Thyroid gland (tissue), 4 donors: ENCODE results near the gene PABPC1L. TPM values are rescaled to one million over a fixed set of nuclear protein-coding genes. Genes with fewer than 3 reads are reported as not detected.

ENCODE experiments used
- DNase-seq, 2 donors: peaks; one replicate each; pipeline ENCODE4 v3.0.0-alpha.2; 2019
- H3K27ac ChIP-seq, 3 donors: fragments of 200-600 bp; sonication (generic); 1 replicate in 2 of 3; 2 replicates in 1 of 3; pipeline ENCODE4 v1.5.1; 2016 to 2019; ENCODE audit warnings: mild to moderate bottlenecking in 1 of 3, moderate library complexity in 1 of 3
- H3K27me3 ChIP-seq: fragments of 200-600 bp; sonication (generic); one replicate; pipeline ENCODE4 v1.5.1; 2019
- H3K36me3 ChIP-seq, 2 donors: fragments of 200-600 bp; sonication (generic); one replicate each; pipeline ENCODE4 v1.5.1; 2016 to 2019
- H3K4me1 ChIP-seq, 2 donors: fragments of 200-600 bp; sonication (generic); one replicate each; pipeline ENCODE4 v1.5.1; 2017 to 2019
- H3K4me3 ChIP-seq, 3 donors: fragments of 200-600 bp; sonication (generic); replicated peaks in 1 of 3; 1 replicate in 2 of 3; 2 replicates in 1 of 3; pipeline ENCODE4 v1.5.1; 2016; ENCODE audit warnings: mild to moderate bottlenecking in 1 of 3
- H3K9me3 ChIP-seq: fragments of 200-600 bp; sonication (generic); one replicate; pipeline ENCODE4 v1.5.1; 2017
- CTCF ChIP-seq, 6 experiments: fragments of 200-600 bp in 3 of 6; fragments of 450-650 bp in 3 of 6; sonication (generic) in 3 of 6; IDR thresholded peaks; one replicate each; pipeline ENCODE4 v1.5.1; 2016 to 2019; ENCODE audit warnings: antibody characterized with exemption in 6 of 6, mild to moderate bottlenecking in 2 of 6, inconsistent platforms in 1 of 6, moderate library complexity in 1 of 6
- POLR2A ChIP-seq, 2 donors: fragments of 450-650 bp; IDR thresholded peaks; one replicate each; pipeline ENCODE4 v1.6.1; 2017; ENCODE audit warnings: antibody characterized with exemption in 2 of 2, mild to moderate bottlenecking in 2 of 2, moderate library complexity in 1 of 2
- WGBS, 2 donors: methylation state at CpG; one replicate each; pipeline ENCODE4 v1.1.5; 2017; 5-methylcytosine and 5-hydroxymethylcytosine counted together
- intact Hi-C: fragments of 100-400 bp; cut with DNase I; formaldehyde crosslinking; loops from one replicate; pipeline ENCODE4 v1.15.1; 2023
- total RNA-seq, 4 donors: library from RNA; depleted of rRNA; stranded (reverse); fragments of >200 nt; gene quantifications; one replicate each; pipeline ENCODE4 v1.2.3, GENCODE V29; 2016

PABPC1L gene
- total RNA-seq, 4 donors from 2014 or later, result 26.5 to 53.8 (median 31.9) TPM

- Histone ChIP-seq H3K9me3 (no peaks in the 10 kb centered on the region), H3K27me3 (no peaks in the 10 kb centered on the region), H3K36me3 (no peaks in the 10 kb centered on the region), H3K27ac (peak within 1 kb of the TSS; percentile 84 to 96 (median 92)), H3K4me3 (peak within 1 kb of the TSS; percentile 95 to 97 (median 96)), H3K4me1 (peaks cover 29 to 42% of the 10 kb centered on the region in 2 donors)
- peak in 3 of 6 experiments; percentile 14 to 36 (median 25) for TF ChIP-seq CTCF (IDR thresholded peaks at IDR 0.05)
- TF ChIP-seq POLR2A (IDR thresholded peaks at IDR 0.05), result peak in 1 of 2 donors; percentile 89
- peak; percentile 99 for DNase-seq
- intact Hi-C loops, result no loop called here
- WGBS, 2 donors, result 1 to 2% methylated on average over 25 to 31 of the region's 88 CpGs
Measured at GRCh38 chr20:44885392-44886265, 24.2 kb upstream of the PABPC1L start, which contains the start of gene YWHAB. TSS of gene YWHAB (plus strand) at chr20:44885705. CDS start at chr20:44901534, 15,829 bp downstream.

DNA sequence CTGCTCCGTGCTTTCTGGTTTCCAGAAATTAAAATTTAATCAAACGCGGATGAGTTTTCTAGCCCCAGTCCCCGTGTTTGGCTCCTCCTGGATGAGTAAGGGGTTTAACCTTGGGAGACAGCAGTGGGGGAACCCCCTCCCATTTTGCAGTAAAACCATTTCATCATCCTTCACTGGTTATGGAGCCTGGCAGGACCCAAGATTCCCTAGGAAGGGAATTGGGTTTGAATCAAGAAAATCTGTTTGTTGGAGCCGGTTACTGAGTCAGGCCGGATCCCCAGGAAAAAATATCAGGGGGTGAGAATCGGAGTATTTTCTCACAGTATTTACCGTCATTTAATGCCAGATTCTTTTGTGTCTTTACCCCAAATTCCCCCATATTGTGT lies 23.6 kb upstream of the PABPC1L start:
- TF ChIP-seq POLR2A (IDR thresholded peaks at IDR 0.05) (no peak), CTCF (IDR thresholded peaks at IDR 0.05) (peak in 1 of 6 experiments; percentile 1)
- intact Hi-C loops, result no loop called here
- peak overlapping the region; percentile 95 to 97 (median 96) for H3K4me3 ChIP-seq
- no peaks in the 10 kb centered on the region for H3K9me3 ChIP-seq
- H3K27me3 ChIP-seq, result no peaks in the 10 kb centered on the region
- peak overlapping the region; percentile 84 to 96 (median 92) for H3K27ac ChIP-seq
- H3K36me3 ChIP-seq, result no peaks in the 10 kb centered on the region
- no peak for DNase-seq
- peaks cover 33 to 42% of the 10 kb centered on the region in 2 donors for H3K4me1 ChIP-seq
- 1 to 2% methylated on average over 8 of the region's 8 CpGs for WGBS, 2 donors

DNA sequence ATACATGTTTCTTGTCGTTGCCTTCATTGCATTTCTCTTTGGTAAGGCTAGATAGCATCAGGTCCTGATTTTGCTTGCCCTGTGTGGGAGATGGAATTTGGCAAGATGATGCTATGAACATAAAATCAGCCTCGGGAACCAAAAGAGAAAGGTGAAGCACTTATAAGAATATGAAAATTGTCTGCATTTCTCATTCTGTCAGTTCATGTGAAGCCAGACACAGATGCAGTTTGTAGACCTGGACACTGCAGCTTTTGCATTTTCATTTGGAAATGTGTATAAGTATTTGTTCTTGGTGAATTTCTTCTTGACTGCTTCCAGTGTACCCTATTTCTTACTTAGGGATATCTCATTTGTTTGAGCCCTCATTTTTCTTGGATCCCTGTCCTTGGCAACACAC lies 23.0 kb upstream of the PABPC1L start:
- no peak for DNase-seq
- Histone ChIP-seq H3K9me3 (no peaks in the 10 kb centered on the region), H3K27me3 (no peaks in the 10 kb centered on the region), H3K27ac (peak overlapping the region in 1 of 3 donors; percentile 84), H3K4me1 (peaks cover 36 to 42% of the 10 kb centered on the region in 2 donors), H3K36me3 (no peaks in the 10 kb centered on the region), H3K4me3 (peak overlapping the region in 1 of 3 donors; percentile 97)
- TF ChIP-seq POLR2A (IDR thresholded peaks at IDR 0.05), result no peak
- no peak for TF ChIP-seq CTCF (IDR thresholded peaks at IDR 0.05)
- intact Hi-C loops, result no loop called here
- WGBS, 2 donors, result 3 to 9% methylated on average over 2 of the region's 2 CpGs

DNA sequence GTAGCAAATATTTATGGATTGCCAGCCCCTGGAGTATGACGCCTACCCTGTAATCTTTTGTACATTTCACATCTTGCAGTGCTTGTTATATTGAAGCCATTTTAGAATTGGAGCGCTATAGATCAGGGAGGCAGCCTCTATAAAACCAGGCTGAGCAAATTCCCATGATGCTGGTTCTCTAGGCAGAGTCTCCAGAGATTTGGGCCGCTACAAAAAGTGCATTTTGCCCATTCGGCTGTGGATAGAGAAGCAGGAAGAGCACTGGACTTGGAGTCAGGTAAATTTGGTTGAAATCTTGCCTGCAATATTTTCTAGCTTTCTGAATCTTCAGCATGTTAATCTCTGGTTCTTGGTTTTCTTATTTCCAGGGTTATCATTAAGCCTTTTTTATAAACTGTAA lies 22.4 kb upstream of the PABPC1L start:
- no peak for DNase-seq
- peak overlapping the region in 1 of 3 donors; percentile 19 for H3K27ac ChIP-seq
- no peaks in the 10 kb centered on the region for H3K36me3 ChIP-seq
- H3K27me3 ChIP-seq, result no peaks in the 10 kb centered on the region
- TF ChIP-seq CTCF (IDR thresholded peaks at IDR 0.05), result no peak
- TF ChIP-seq POLR2A (IDR thresholded peaks at IDR 0.05), result no peak
- H3K9me3 ChIP-seq, result no peaks in the 10 kb centered on the region
- intact Hi-C loops, result no loop called here
- 63 to 72% methylated on average over 4 of the region's 4 CpGs for WGBS, 2 donors
- H3K4me3 ChIP-seq, result no peak overlapping the region
- peaks cover 36 to 45% of the 10 kb centered on the region in 2 donors for H3K4me1 ChIP-seq
